Caco-2 (cell line): ENCODE results near the gene MEX3A. TPM values are rescaled to one million over a fixed set of nuclear protein-coding genes. Genes with fewer than 3 reads are reported as not detected.

Source experiments
- BruUV-seq: library from RNA; stranded (reverse); fragments of 400-500 nt; replicated peaks from 2 replicates; lab custom pipeline; 2021; lab: Mats Ljungman, UMichigan
- CTCF ChIA-PET: fragments of 300-600 bp; sonication (Branson Sonifier 250); formaldehyde crosslinking; loops from one replicate; lab custom pipeline; 2022; ENCODE audit warnings: antibody characterized with exemption; lab: Charles Lee
- POLR2A ChIA-PET: fragments of 300-600 bp; sonication (Branson Sonifier 250); formaldehyde crosslinking; loops from one replicate; lab custom pipeline; 2022; ENCODE audit warnings: antibody characterized with exemption; lab: Charles Lee
- DNase-seq, 2 experiments: peaks; one replicate each; pipeline versions ENCODE4 v3.0.0 to v3.0.0-alpha.2; 2020 to 2022
- H3K27me3 ChIP-seq: replicated peaks from 2 replicates; pipeline ENCODE4 v1.6.0; 2011; ENCODE audit warnings: low read length; ENCODE audit not compliant: control insufficient read depth, insufficient read depth
- H3K36me3 ChIP-seq: 2 replicates; pipeline ENCODE4 v1.5.1; 2011; ENCODE audit warnings: low read length; ENCODE audit not compliant: control insufficient read depth, insufficient read depth
- H3K4me1 ChIP-seq: fragments of 250-450 bp; sonication (Bioruptor Pico); 2 replicates; pipeline ENCODE4 v1.5.1; 2020; ENCODE audit warnings: mild to moderate bottlenecking
- H3K4me3 ChIP-seq: 2 replicates; pipeline ENCODE4 v1.5.1; 2011; ENCODE audit warnings: low read depth, mild to moderate bottlenecking, control low read depth, low read length
- H3K9me3 ChIP-seq: fragments of 250-450 bp; sonication (Bioruptor Pico); 2 replicates; pipeline ENCODE4 v1.5.1; 2020; ENCODE audit warnings: mild to moderate bottlenecking, moderate library complexity
- H3K27ac Mint-ChIP-seq: one replicate; pipeline ENCODE4 v1.8.0; 2022; ENCODE audit warnings: mixed read lengths; ENCODE audit not compliant: unreplicated experiment
- H3K27me3 Mint-ChIP-seq: one replicate; pipeline ENCODE4 v1.8.0; 2022; ENCODE audit warnings: mixed read lengths; ENCODE audit not compliant: insufficient read depth, unreplicated experiment
- H3K36me3 Mint-ChIP-seq: one replicate; pipeline ENCODE4 v1.8.0; 2022; ENCODE audit warnings: mild to moderate bottlenecking, mixed read lengths; ENCODE audit not compliant: insufficient read depth, unreplicated experiment
- H3K4me1 Mint-ChIP-seq: one replicate; pipeline ENCODE4 v1.8.0; 2022; ENCODE audit warnings: low read depth, mixed read lengths; ENCODE audit not compliant: unreplicated experiment
- H3K4me3 Mint-ChIP-seq: one replicate; pipeline ENCODE4 v1.8.0; 2022; ENCODE audit warnings: mild to moderate bottlenecking, moderate library complexity, mixed read lengths; ENCODE audit not compliant: unreplicated experiment
- H3K9me3 Mint-ChIP-seq: one replicate; pipeline ENCODE4 v1.8.0; 2022; ENCODE audit warnings: mixed read lengths; ENCODE audit not compliant: unreplicated experiment
- CTCF ChIP-seq, 2 experiments: fragments of 200-600 bp in 1 of 2; IDR thresholded peaks; 1 replicate in 1 of 2; 2 replicates in 1 of 2; pipeline versions ENCODE4 v1.5.1 to v1.8.0; 2011 to 2022; ENCODE audit warnings: antibody characterized with exemption in 1 of 2, control low read depth in 1 of 2, inconsistent platforms in 1 of 2, low read depth in 1 of 2, low read length in 1 of 2, mild to moderate bottlenecking in 1 of 2, moderate library complexity in 1 of 2; ENCODE audit not compliant: insufficient read depth in 1 of 2, severe bottlenecking in 1 of 2, unreplicated experiment in 1 of 2
- intact Hi-C: fragments of 100-400 bp; cut with micrococcal nuclease; formaldehyde crosslinking; loops from one replicate; pipeline ENCODE4 v1.10.0; 2022; ENCODE audit not compliant: unreplicated experiment
- total RNA-seq: library from RNA; stranded (reverse); gene quantifications from 2 replicates; pipeline ENCODE4 v1.2.3, GENCODE V29; 2022

Gene MEX3A
- total RNA-seq, 1 experiment from 2014 or later: 8.9 TPM

GRCh38 chr1:156033011-156033410 lies 49.3 kb downstream of the MEX3A start:
- Histone ChIP-seq H3K27me3 (no peaks in the 10 kb centered on the region), H3K9me3 (no peaks in the 10 kb centered on the region), H3K4me3 (no peak overlapping the region), H3K36me3 (no peaks in the 10 kb centered on the region), H3K4me1 (no peaks in the 10 kb centered on the region)
- ChIA-PET POLR2A (no interaction called here), CTCF (no interaction called here)
- no peak for TF ChIP-seq CTCF (IDR thresholded peaks at IDR 0.05; ENCODE audit: insufficient read depth in 1 of 2, low read depth in 1 of 2, low read length in 1 of 2, severe bottlenecking in 1 of 2, unreplicated experiment in 1 of 2)
- intact Hi-C loops: no loop called here
- Mint-ChIP-seq H3K4me3 (no peak overlapping the region), H3K9me3 (no peaks in the 10 kb centered on the region), H3K36me3 (peaks cover 17% of the 10 kb centered on the region), H3K27ac (no peak overlapping the region), H3K4me1 (no peaks in the 10 kb centered on the region), H3K27me3 (no peaks in the 10 kb centered on the region)
- no TSS peak for BruUV-seq
- no peak for DNase-seq

GRCh38 chr1:156026588-156026987 lies 55.7 kb downstream of the MEX3A start:
- Mint-ChIP-seq H3K4me3 (no peak overlapping the region), H3K4me1 (no peaks in the 10 kb centered on the region), H3K36me3 (no peaks in the 10 kb centered on the region), H3K9me3 (no peaks in the 10 kb centered on the region), H3K27ac (no peak overlapping the region), H3K27me3 (no peaks in the 10 kb centered on the region)
- peaks cover 13% of the 10 kb centered on the region; the same call in 1 of the 2 replicates for H3K4me1 ChIP-seq
- CTCF ChIA-PET: no interaction called here
- no TSS peak for BruUV-seq
- no peak for DNase-seq
- H3K4me3 ChIP-seq: no peak overlapping the region
- H3K36me3 ChIP-seq: no peaks in the 10 kb centered on the region
- TF ChIP-seq CTCF (IDR thresholded peaks at IDR 0.05; ENCODE audit: insufficient read depth in 1 of 2, low read depth in 1 of 2, low read length in 1 of 2, severe bottlenecking in 1 of 2, unreplicated experiment in 1 of 2): no peak
- intact Hi-C loops: no loop called here
- no peaks in the 10 kb centered on the region for H3K9me3 ChIP-seq
- POLR2A ChIA-PET: no interaction called here
- H3K27me3 ChIP-seq: no peaks in the 10 kb centered on the region

GRCh38 chr1:156025876-156026275 lies 56.4 kb downstream of the MEX3A start:
- Mint-ChIP-seq H3K27ac (no peak overlapping the region), H3K4me1 (no peaks in the 10 kb centered on the region), H3K9me3 (no peaks in the 10 kb centered on the region), H3K4me3 (no peak overlapping the region), H3K36me3 (no peaks in the 10 kb centered on the region), H3K27me3 (no peaks in the 10 kb centered on the region)
- intact Hi-C loops: no loop called here
- no peaks in the 10 kb centered on the region for H3K27me3 ChIP-seq
- ChIA-PET POLR2A (no interaction called here), CTCF (interaction anchor here (0.6 to 1.0 kb wide), 3 partner anchors 27 to 50 kb away, joined by 3 to 5 read pairs (median 3); no protein-coding TSS in a partner anchor)
- H3K4me1 ChIP-seq: peaks cover 13% of the 10 kb centered on the region; the same call in 1 of the 2 replicates
- TF ChIP-seq CTCF (IDR thresholded peaks at IDR 0.05; ENCODE audit: insufficient read depth in 1 of 2, low read depth in 1 of 2, low read length in 1 of 2, severe bottlenecking in 1 of 2, unreplicated experiment in 1 of 2): peak; percentile 34 to 65
- no peaks in the 10 kb centered on the region for H3K36me3 ChIP-seq
- DNase-seq: peak; percentile 62 to 64
- H3K4me3 ChIP-seq: no peak overlapping the region
- no peaks in the 10 kb centered on the region for H3K9me3 ChIP-seq
- no TSS peak for BruUV-seq
